PC-9 (cell line): ENCODE data around the gene NCLN.

ENCODE experiments used
- CTCF ChIP-seq: fragments of 200-600 bp; sonication (generic); conservative IDR thresholded peaks from 2 replicates; pipeline ENCODE4 v1.6.1; 2017; ENCODE audit warnings: mixed run types, antibody characterized with exemption, mild to moderate bottlenecking, moderate library complexity
- EZH2 ChIP-seq: fragments of 200-600 bp; sonication (generic); IDR thresholded peaks from 2 replicates; pipeline ENCODE4 v1.8.0; 2017; ENCODE audit warnings: antibody characterized with exemption, low read depth

GRCh38 chr19:3146677-3147100, 39.0 kb upstream of the NCLN start:
- TF ChIP-seq EZH2: no peak
- peak; percentile 82 for TF ChIP-seq CTCF
